SK-N-SH treated with all-trans-retinoic acid at 6 μM for 48 hours (cell line): ENCODE results near the gene OR6B3.

Source experiments
- CREB5 ChIP-seq: fragments of 250-450 bp; sonication (Bioruptor Pico); IDR thresholded peaks from 2 replicates; pipeline ENCODE4 v1.5.1; 2020; ENCODE audit warnings: low read depth, mild to moderate bottlenecking, moderate library complexity
- ESRRG ChIP-seq: fragments of 250-450 bp; sonication (Bioruptor Pico); IDR thresholded peaks from 2 replicates; pipeline ENCODE4 v1.6.1; 2021; ENCODE audit warnings: mild to moderate bottlenecking
- GLIS3 ChIP-seq: fragments of 250-450 bp; sonication (Bioruptor Pico); IDR thresholded peaks from 2 replicates; pipeline ENCODE4 v1.5.0; 2020; ENCODE audit warnings: mild to moderate bottlenecking, moderate library complexity
- ISL1 ChIP-seq: fragments of 250-450 bp; sonication (Bioruptor Pico); IDR thresholded peaks from 2 replicates; pipeline ENCODE4 v2.1.2; 2022; ENCODE audit warnings: mild to moderate bottlenecking, moderate library complexity
- TOX ChIP-seq: fragments of 250-450 bp; sonication (Bioruptor Pico); IDR thresholded peaks from 2 replicates; pipeline ENCODE4 v1.8.0; 2021; ENCODE audit warnings: mild to moderate bottlenecking, moderate library complexity, borderline replicate concordance
- ZFP3 ChIP-seq: fragments of 250-450 bp; sonication (Bioruptor Pico); IDR thresholded peaks from 2 replicates; pipeline ENCODE4 v1.5.0; 2020; ENCODE audit warnings: mild to moderate bottlenecking, moderate library complexity
- ZNF565 ChIP-seq: fragments of 450-650 bp; formaldehyde crosslinking; conservative IDR thresholded peaks from 2 replicates; pipeline ENCODE4 v1.5.0; 2020; ENCODE audit warnings: low read depth, mild to moderate bottlenecking, moderate library complexity
- ZNF70 ChIP-seq: fragments of 450-650 bp; formaldehyde crosslinking; IDR thresholded peaks from 2 replicates; pipeline ENCODE4 v1.5.0; 2020; ENCODE audit warnings: mild to moderate bottlenecking, moderate library complexity
- TF ChIP-seq, protein P1 (sequence below): fragments of 250-450 bp; sonication (Bioruptor Pico); IDR thresholded peaks from 2 replicates; pipeline ENCODE4 v1.8.0; 2021; ENCODE audit warnings: low read depth, mild to moderate bottlenecking, moderate library complexity, borderline replicate concordance
- TF ChIP-seq, protein P2 (sequence below): fragments of 250-450 bp; sonication (Bioruptor Pico); IDR thresholded peaks from 2 replicates; pipeline ENCODE4 v1.8.0; 2020; ENCODE audit warnings: mild to moderate bottlenecking, moderate library complexity, borderline replicate concordance

GRCh38 chr2:240045098-240045497 is 8.2 kb downstream of the OR6B3 start:
- no peak for TF ChIP-seq ISL1 (CRISPR knock-in tag)
- no peak for TF ChIP-seq TOX (CRISPR knock-in tag)
- TF ChIP-seq ESRRG (CRISPR knock-in tag): no peak
- no peak for TF ChIP-seq ZNF70
- TF ChIP-seq, protein P1, sequence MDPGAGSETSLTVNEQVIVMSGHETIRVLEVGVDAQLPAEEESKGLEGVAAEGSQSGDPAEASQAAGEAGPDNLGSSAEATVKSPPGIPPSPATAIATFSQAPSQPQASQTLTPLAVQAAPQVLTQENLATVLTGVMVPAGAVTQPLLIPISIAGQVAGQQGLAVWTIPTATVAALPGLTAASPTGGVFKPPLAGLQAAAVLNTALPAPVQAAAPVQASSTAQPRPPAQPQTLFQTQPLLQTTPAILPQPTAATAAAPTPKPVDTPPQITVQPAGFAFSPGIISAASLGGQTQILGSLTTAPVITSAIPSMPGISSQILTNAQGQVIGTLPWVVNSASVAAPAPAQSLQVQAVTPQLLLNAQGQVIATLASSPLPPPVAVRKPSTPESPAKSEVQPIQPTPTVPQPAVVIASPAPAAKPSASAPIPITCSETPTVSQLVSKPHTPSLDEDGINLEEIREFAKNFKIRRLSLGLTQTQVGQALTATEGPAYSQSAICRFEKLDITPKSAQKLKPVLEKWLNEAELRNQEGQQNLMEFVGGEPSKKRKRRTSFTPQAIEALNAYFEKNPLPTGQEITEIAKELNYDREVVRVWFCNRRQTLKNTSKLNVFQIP (CRISPR knock-in tag): no peak
- TF ChIP-seq CREB5 (CRISPR knock-in tag): no peak
- TF ChIP-seq ZNF565 (CRISPR knock-in tag): no peak
- no peak for TF ChIP-seq GLIS3 (CRISPR knock-in tag)
- TF ChIP-seq, protein P2, sequence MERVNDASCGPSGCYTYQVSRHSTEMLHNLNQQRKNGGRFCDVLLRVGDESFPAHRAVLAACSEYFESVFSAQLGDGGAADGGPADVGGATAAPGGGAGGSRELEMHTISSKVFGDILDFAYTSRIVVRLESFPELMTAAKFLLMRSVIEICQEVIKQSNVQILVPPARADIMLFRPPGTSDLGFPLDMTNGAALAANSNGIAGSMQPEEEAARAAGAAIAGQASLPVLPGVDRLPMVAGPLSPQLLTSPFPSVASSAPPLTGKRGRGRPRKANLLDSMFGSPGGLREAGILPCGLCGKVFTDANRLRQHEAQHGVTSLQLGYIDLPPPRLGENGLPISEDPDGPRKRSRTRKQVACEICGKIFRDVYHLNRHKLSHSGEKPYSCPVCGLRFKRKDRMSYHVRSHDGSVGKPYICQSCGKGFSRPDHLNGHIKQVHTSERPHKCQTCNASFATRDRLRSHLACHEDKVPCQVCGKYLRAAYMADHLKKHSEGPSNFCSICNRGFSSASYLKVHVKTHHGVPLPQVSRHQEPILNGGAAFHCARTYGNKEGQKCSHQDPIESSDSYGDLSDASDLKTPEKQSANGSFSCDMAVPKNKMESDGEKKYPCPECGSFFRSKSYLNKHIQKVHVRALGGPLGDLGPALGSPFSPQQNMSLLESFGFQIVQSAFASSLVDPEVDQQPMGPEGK (CRISPR knock-in tag): no peak
- no peak for TF ChIP-seq ZFP3 (CRISPR knock-in tag)
